ENCODE data around the gene CDNF. TPM values are rescaled to one million over a fixed set of nuclear protein-coding genes. Genes with fewer than 3 reads are reported as not detected.

CDNF gene
- total RNA-seq, 4 donors from 2014 or later, result 2.6 to 9.1 (median 3.8) TPM; not detected in 1

GRCh38 chr10:14774214-14774580 lies 63.6 kb downstream of the CDNF start:
- Histone ChIP-seq H3K36me3 (no peaks in the 10 kb centered on the region), H3K9me3 (no peaks in the 10 kb centered on the region)
- intact Hi-C loops (cut with DNase I; ENCODE audit: low total_unique reads), result no loop called here

GRCh38 chr10:14773551-14774213 lies 64.2 kb downstream of the CDNF start:
- Histone ChIP-seq H3K9me3 (no peaks in the 10 kb centered on the region), H3K27me3 (no peaks in the 10 kb centered on the region), H3K27ac (no peak overlapping the region), H3K4me1 (no peaks in the 10 kb centered on the region), H3K36me3 (no peaks in the 10 kb centered on the region), H3K4me3 (no peak overlapping the region)
- no peak for TF ChIP-seq POLR2A (IDR thresholded peaks at IDR 0.05)
- TF ChIP-seq CTCF (IDR thresholded peaks at IDR 0.05), result no peak
- intact Hi-C loops (cut with DNase I; ENCODE audit: low total_unique reads), result no loop called here
- no peak for DNase-seq

More at GRCh38 chr10:14774214-14774580, 63.6 kb downstream of the CDNF start:
- H3K4me1 ChIP-seq, result no peaks in the 10 kb centered on the region
- no peaks in the 10 kb centered on the region for H3K27me3 ChIP-seq
- H3K27ac ChIP-seq, result no peak overlapping the region
- H3K4me3 ChIP-seq, result no peak overlapping the region
- no peak for DNase-seq
- TF ChIP-seq CTCF (IDR thresholded peaks at IDR 0.05) (no peak), POLR2A (IDR thresholded peaks at IDR 0.05) (no peak)

GRCh38 chr10:14772399-14772798 lies 65.4 kb downstream of the CDNF start:
- TF ChIP-seq POLR2A (IDR thresholded peaks at IDR 0.05) (no peak), CTCF (IDR thresholded peaks at IDR 0.05) (no peak)
- Histone ChIP-seq H3K36me3 (no peaks in the 10 kb centered on the region), H3K27ac (no peak overlapping the region), H3K27me3 (no peaks in the 10 kb centered on the region), H3K9me3 (no peaks in the 10 kb centered on the region), H3K4me3 (no peak overlapping the region), H3K4me1 (no peaks in the 10 kb centered on the region)
- no peak for DNase-seq
- intact Hi-C loops (cut with DNase I; ENCODE audit: low total_unique reads), result no loop called here

- no peak for DNase-seq
- intact Hi-C loops (cut with DNase I; ENCODE audit: low total_unique reads), result no loop called here
- TF ChIP-seq POLR2A (IDR thresholded peaks at IDR 0.05) (no peak), CTCF (IDR thresholded peaks at IDR 0.05) (no peak)
Observed at GRCh38 chr10:14770927-14771326, 66.9 kb downstream of the CDNF start.

More at GRCh38 chr10:14770927-14771326, 66.9 kb downstream of the CDNF start:
- Histone ChIP-seq H3K4me3 (no peak overlapping the region), H3K27ac (no peak overlapping the region), H3K9me3 (no peaks in the 10 kb centered on the region), H3K36me3 (no peaks in the 10 kb centered on the region), H3K27me3 (no peaks in the 10 kb centered on the region), H3K4me1 (no peaks in the 10 kb centered on the region)

Other genes with a start within 250 kb of the CDNF start
- 10 to 100 TPM; 24.1 to 69.7 (median 43.2) TPM for gene FAM107B, start 63.1 kb downstream of the CDNF start, total RNA-seq
- gene HSPA14, start 269 bp upstream of the CDNF start, total RNA-seq, result 10 to 100 TPM; 10.4 to 19.4 (median 13.8) TPM
- gene MSANTD7, start 269 bp upstream of the CDNF start, total RNA-seq, result 10 to 100 TPM in 2 of 4 donors, 1 to 10 TPM in 2; 3.2 to 23.2 (median 8.6) TPM
- 10 to 100 TPM in 2 of 4 donors, 1 to 10 TPM in 2; 7.4 to 41.5 (median 12.2) TPM for gene SUV39H2, start 40.8 kb upstream of the CDNF start, total RNA-seq
- gene DCLRE1C, start 116.1 kb upstream of the CDNF start, total RNA-seq, result 10 to 100 TPM; 10.5 to 22.6 (median 16.6) TPM
- gene MEIG1, start 121.4 kb upstream of the CDNF start, total RNA-seq, result not detected
- 1 to 10 TPM in 1 of 4 donors, not detected in 3; 2.2 TPM for gene OLAH, start 205.9 kb upstream of the CDNF start, total RNA-seq